Sigmoid colon (tissue), 4 donors: ENCODE data around the gene TATDN2.

Experiments
- CTCF ChIP-seq, 4 experiments: fragments of 450-650 bp in 3 of 4; fragments of 200-600 bp in 1 of 4; IDR thresholded peaks; one replicate each; pipeline ENCODE4 v1.5.1; 2016 to 2019; ENCODE audit warnings: antibody characterized with exemption in 4 of 4, mild to moderate bottlenecking in 3 of 4, moderate library complexity in 2 of 4
- EP300 ChIP-seq, 4 donors: sonication (generic); formaldehyde crosslinking; IDR thresholded peaks; one replicate each; pipeline ENCODE4 v1.6.1; 2017; ENCODE audit warnings: antibody characterized with exemption in 4 of 4
- POLR2A ChIP-seq, 2 donors: fragments of 450-650 bp; IDR thresholded peaks; one replicate each; pipeline ENCODE4 v1.6.1; 2016; ENCODE audit warnings: antibody characterized with exemption in 2 of 2, mild to moderate bottlenecking in 2 of 2, moderate library complexity in 2 of 2
- POLR2AphosphoS5 ChIP-seq, 4 donors: sonication (generic); formaldehyde crosslinking; IDR thresholded peaks; one replicate each; pipeline ENCODE4 v1.6.1; 2017; ENCODE audit warnings: antibody characterized with exemption in 4 of 4

- TF ChIP-seq CTCF (IDR thresholded peaks at IDR 0.05) (no peak), POLR2A (IDR thresholded peaks at IDR 0.05) (no peak), EP300 (IDR thresholded peaks at IDR 0.05) (no peak), POLR2AphosphoS5 (IDR thresholded peaks at IDR 0.05) (no peak)
Observed at GRCh38 chr3:10255835-10256234, 7.6 kb downstream of the TATDN2 start.
